Stimulated activated CD8-positive, alpha-beta memory T cell treated with anti-CD3 and anti-CD28 coated beads, Interleukin-4, amount 100 ng/mL, for 1 hour (primary cell): ENCODE data around the gene FXYD1.
"Not testable (repeated sequence)": the region's sequence is repeated elsewhere in the genome, so short reads cannot be mapped to it uniquely, and the experiment has no call there.

ENCODE experiments used
- DNase-seq, 2 donors: peaks; one replicate each; pipeline ENCODE4 v3.0.0-alpha.2; 2020; ENCODE audit warnings: low read depth in 2 of 2, low spot score in 1 of 2

Gene FXYD1

GRCh38 chr19:35138305-35138892, at the start of gene FXYD1:
Gene FXYD1, plus strand, starts transcription at chr19:35138824. Its CDS starts 1,256 bp downstream, at chr19:35140080.
- DNase-seq: no peak

GRCh38 chr19:35089554-35089953, 49.1 kb upstream of the FXYD1 start:
- DNase-seq: no peak

GRCh38 chr19:35090160-35090505, 48.5 kb upstream of the FXYD1 start:
- no peak for DNase-seq

- no peak for DNase-seq
These were observed 48.0 kb upstream of the FXYD1 start for GRCh38 chr19:35090506-35091214.

- DNase-seq: no peak
These were observed 45.2 kb upstream of the FXYD1 start for GRCh38 chr19:35093430-35093829.

- DNase-seq: no peak
These were observed 44.5 kb upstream of the FXYD1 start for GRCh38 chr19:35093941-35094647.

GRCh38 chr19:35094656-35095055, 44.0 kb upstream of the FXYD1 start:
- no peak for DNase-seq

GRCh38 chr19:35095667-35096368, 42.8 kb upstream of the FXYD1 start:
- no peak for DNase-seq

GRCh38 chr19:35098413-35099049, 40.1 kb upstream of the FXYD1 start:
- no peak for DNase-seq

- DNase-seq: no peak
These were observed 39.3 kb upstream of the FXYD1 start for GRCh38 chr19:35099155-35099896.

- no peak for DNase-seq
These were observed 38.7 kb upstream of the FXYD1 start for GRCh38 chr19:35099897-35100275.

- no peak for DNase-seq
These were observed 37.8 kb upstream of the FXYD1 start for GRCh38 chr19:35100588-35101533.

- DNase-seq: not testable (repeated sequence)
These were observed 36.7 kb upstream of the FXYD1 start for GRCh38 chr19:35101949-35102348.

- not testable (repeated sequence) for DNase-seq
These were observed 35.0 kb upstream of the FXYD1 start for GRCh38 chr19:35103614-35104013.

- no peak for DNase-seq
These were observed 34.3 kb upstream of the FXYD1 start for GRCh38 chr19:35104361-35104760.

- DNase-seq: no peak
These were observed 33.6 kb upstream of the FXYD1 start for GRCh38 chr19:35105047-35105410.

GRCh38 chr19:35105411-35106290, 33.0 kb upstream of the FXYD1 start:
- DNase-seq: no peak

- no peak for DNase-seq
These were observed 32.4 kb upstream of the FXYD1 start for GRCh38 chr19:35106291-35106583.
